SK-N-SH treated with all-trans-retinoic acid at 6 μM for 48 hours (cell line): Measurements from ENCODE around the gene IQCM.

Experiments used
- ATAC-seq: fragments of 200-7000 bp; cut with Tn5 transposase; 3 replicates; pipeline ENCODE4 v1.9.1; 2020; ENCODE audit warnings: mild to moderate bottlenecking, moderate library complexity
- ARNTL ChIP-seq: fragments of 450-650 bp; formaldehyde crosslinking; IDR thresholded peaks from 2 replicates; pipeline ENCODE4 v1.5.0; 2020; ENCODE audit warnings: low read depth, mild to moderate bottlenecking, moderate library complexity, borderline replicate concordance
- BACH2 ChIP-seq: fragments of 250-450 bp; sonication (Bioruptor Pico); IDR thresholded peaks from 2 replicates; pipeline ENCODE4 v1.9.0; 2021; ENCODE audit warnings: mild to moderate bottlenecking, borderline replicate concordance
- CSDC2 ChIP-seq: fragments of 250-450 bp; sonication (Bioruptor Pico); IDR thresholded peaks from 2 replicates; pipeline ENCODE4 v1.5.0; 2020; ENCODE audit warnings: mild to moderate bottlenecking, moderate library complexity
- ESRRG ChIP-seq: fragments of 250-450 bp; sonication (Bioruptor Pico); IDR thresholded peaks from 2 replicates; pipeline ENCODE4 v1.6.1; 2021; ENCODE audit warnings: mild to moderate bottlenecking
- ISL1 ChIP-seq: fragments of 250-450 bp; sonication (Bioruptor Pico); IDR thresholded peaks from 2 replicates; pipeline ENCODE4 v2.1.2; 2022; ENCODE audit warnings: mild to moderate bottlenecking, moderate library complexity
- OSR1 ChIP-seq: fragments of 250-450 bp; sonication (Bioruptor Pico); IDR thresholded peaks from 2 replicates; pipeline ENCODE4 v1.8.0; 2022; ENCODE audit warnings: moderate library complexity, mild to moderate bottlenecking, inconsistent platforms
- PPARA ChIP-seq: fragments of 250-450 bp; sonication (Bioruptor Pico); IDR thresholded peaks from 2 replicates; pipeline ENCODE4 v1.5.0; 2020; ENCODE audit warnings: mild to moderate bottlenecking, borderline replicate concordance
- RARB ChIP-seq: fragments of 250-450 bp; sonication (Bioruptor Pico); IDR thresholded peaks from 2 replicates; pipeline ENCODE4 v1.8.0; 2021; ENCODE audit warnings: mild to moderate bottlenecking, moderate library complexity
- SNAI2 ChIP-seq: fragments of 250-450 bp; sonication (Bioruptor Pico); IDR thresholded peaks from 2 replicates; pipeline ENCODE4 v1.5.0; 2020; ENCODE audit warnings: mild to moderate bottlenecking, moderate library complexity
- TOX ChIP-seq: fragments of 250-450 bp; sonication (Bioruptor Pico); IDR thresholded peaks from 2 replicates; pipeline ENCODE4 v1.8.0; 2021; ENCODE audit warnings: mild to moderate bottlenecking, moderate library complexity, borderline replicate concordance
- ZC3H10 ChIP-seq: fragments of 250-450 bp; sonication (Bioruptor Pico); IDR thresholded peaks from 2 replicates; pipeline ENCODE4 v1.5.1; 2021; ENCODE audit warnings: mild to moderate bottlenecking, moderate library complexity
- ZFP30 ChIP-seq: fragments of 450-650 bp; formaldehyde crosslinking; IDR thresholded peaks from 2 replicates; pipeline ENCODE4 v1.5.0; 2022; ENCODE audit warnings: mild to moderate bottlenecking, moderate library complexity
- ZNF565 ChIP-seq: fragments of 450-650 bp; formaldehyde crosslinking; conservative IDR thresholded peaks from 2 replicates; pipeline ENCODE4 v1.5.0; 2020; ENCODE audit warnings: low read depth, mild to moderate bottlenecking, moderate library complexity
- ZNF70 ChIP-seq: fragments of 450-650 bp; formaldehyde crosslinking; IDR thresholded peaks from 2 replicates; pipeline ENCODE4 v1.5.0; 2020; ENCODE audit warnings: mild to moderate bottlenecking, moderate library complexity
- ZNF8 ChIP-seq: fragments of 450-650 bp; formaldehyde crosslinking; IDR thresholded peaks from 2 replicates; pipeline ENCODE4 v1.5.0; 2020; ENCODE audit warnings: mild to moderate bottlenecking, moderate library complexity
- TF ChIP-seq, protein P1 (sequence below): fragments of 250-450 bp; sonication (Bioruptor Pico); IDR thresholded peaks from 2 replicates; pipeline ENCODE4 v1.5.1; 2021; ENCODE audit warnings: mild to moderate bottlenecking, moderate library complexity
- TF ChIP-seq, protein P2 (sequence below): fragments of 250-450 bp; sonication (Bioruptor Pico); IDR thresholded peaks from 2 replicates; pipeline ENCODE4 v1.5.1; 2020; ENCODE audit warnings: low read depth, mild to moderate bottlenecking, moderate library complexity
- TF ChIP-seq, protein P3 (sequence below): fragments of 250-450 bp; sonication (Bioruptor Pico); IDR thresholded peaks from 2 replicates; pipeline ENCODE4 v1.5.0; 2020; ENCODE audit warnings: mild to moderate bottlenecking, moderate library complexity
- TF ChIP-seq, protein P4 (sequence below): fragments of 250-450 bp; sonication (Bioruptor Pico); IDR thresholded peaks from 2 replicates; pipeline ENCODE4 v1.8.0; 2020; ENCODE audit warnings: mild to moderate bottlenecking, moderate library complexity, borderline replicate concordance

Gene IQCM

DNA sequence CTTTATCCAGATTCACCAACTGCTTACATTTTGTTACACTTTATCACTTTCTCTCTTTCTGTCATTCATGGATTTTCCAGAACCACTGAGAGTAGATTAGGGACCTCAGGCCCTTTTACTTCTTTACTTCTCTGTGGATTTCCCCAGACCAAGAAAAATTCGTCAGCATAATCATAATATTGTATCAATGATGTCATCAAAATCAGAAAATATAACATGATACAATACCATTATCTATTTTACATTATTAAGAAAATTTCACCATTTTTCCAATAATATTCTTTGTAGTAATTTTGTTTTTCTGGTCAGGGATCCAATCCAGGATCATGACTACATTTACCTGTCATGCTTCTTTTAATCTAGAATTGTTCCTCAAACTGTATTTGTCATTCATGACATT, 494.2 kb downstream of the IQCM start:
- TF ChIP-seq ZNF70 (CRISPR knock-in tag) (no peak), RARB (no peak)
- TF ChIP-seq, all 23 proteins: peak for 0
- ATAC-seq: no peak

DNA sequence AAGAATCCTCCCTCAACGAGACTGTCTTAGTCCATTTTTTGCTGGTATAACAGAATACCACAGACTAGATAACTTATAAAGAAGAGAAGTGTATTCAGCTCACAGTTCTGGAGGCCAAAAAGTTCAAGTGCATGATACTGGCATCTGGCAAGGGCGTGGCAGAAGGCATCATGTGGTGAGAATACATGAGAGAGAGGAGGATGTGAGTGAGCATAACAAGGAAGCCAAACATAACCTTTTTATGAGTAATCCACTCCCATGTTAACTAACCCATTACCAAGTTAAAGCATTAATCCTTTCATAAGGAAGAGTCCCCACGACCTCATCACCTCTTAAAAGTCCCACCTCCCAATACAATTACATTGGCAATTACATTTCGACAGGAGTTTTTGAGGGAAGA, 504.6 kb downstream of the IQCM start:
- no peak for ATAC-seq
- TF ChIP-seq SNAI2 (CRISPR knock-in tag) (no peak), ZNF565 (CRISPR knock-in tag) (no peak), ARNTL (no peak), TOX (CRISPR knock-in tag) (no peak), ZC3H10 (no peak), ZFP30 (CRISPR knock-in tag) (no peak)
- TF ChIP-seq, protein P1, sequence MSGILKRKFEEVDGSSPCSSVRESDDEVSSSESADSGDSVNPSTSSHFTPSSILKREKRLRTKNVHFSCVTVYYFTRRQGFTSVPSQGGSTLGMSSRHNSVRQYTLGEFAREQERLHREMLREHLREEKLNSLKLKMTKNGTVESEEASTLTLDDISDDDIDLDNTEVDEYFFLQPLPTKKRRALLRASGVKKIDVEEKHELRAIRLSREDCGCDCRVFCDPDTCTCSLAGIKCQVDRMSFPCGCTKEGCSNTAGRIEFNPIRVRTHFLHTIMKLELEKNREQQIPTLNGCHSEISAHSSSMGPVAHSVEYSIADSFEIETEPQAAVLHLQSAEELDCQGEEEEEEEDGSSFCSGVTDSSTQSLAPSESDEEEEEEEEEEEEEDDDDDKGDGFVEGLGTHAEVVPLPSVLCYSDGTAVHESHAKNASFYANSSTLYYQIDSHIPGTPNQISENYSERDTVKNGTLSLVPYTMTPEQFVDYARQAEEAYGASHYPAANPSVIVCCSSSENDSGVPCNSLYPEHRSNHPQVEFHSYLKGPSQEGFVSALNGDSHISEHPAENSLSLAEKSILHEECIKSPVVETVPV (CRISPR knock-in tag): no peak
- TF ChIP-seq, protein P2, sequence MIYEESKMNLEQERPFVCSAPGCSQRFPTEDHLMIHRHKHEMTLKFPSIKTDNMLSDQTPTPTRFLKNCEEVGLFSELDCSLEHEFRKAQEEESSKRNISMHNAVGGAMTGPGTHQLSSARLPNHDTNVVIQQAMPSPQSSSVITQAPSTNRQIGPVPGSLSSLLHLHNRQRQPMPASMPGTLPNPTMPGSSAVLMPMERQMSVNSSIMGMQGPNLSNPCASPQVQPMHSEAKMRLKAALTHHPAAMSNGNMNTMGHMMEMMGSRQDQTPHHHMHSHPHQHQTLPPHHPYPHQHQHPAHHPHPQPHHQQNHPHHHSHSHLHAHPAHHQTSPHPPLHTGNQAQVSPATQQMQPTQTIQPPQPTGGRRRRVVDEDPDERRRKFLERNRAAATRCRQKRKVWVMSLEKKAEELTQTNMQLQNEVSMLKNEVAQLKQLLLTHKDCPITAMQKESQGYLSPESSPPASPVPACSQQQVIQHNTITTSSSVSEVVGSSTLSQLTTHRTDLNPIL: no peak

DNA sequence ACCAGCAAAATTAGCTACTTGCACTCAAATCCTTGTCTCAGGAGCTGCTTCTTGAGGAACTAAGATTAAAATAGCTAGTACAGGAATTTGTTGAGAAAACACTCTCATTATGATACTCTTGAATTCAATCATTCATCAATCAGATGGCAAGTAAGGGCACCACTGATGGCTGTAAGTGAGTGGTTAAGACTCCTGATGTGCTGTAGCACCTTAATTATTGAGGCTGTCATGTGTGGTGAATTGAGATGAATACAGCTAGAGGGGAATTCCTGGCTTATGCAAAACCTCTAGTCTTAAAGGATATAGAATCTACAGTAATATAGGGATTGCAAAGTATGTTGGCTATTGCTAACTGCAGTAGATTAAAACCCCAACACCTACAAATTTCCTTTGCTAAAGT, 509.1 kb downstream of the IQCM start:
- TF ChIP-seq OSR1 (CRISPR knock-in tag) (no peak), ZFP30 (CRISPR knock-in tag) (no peak), CSDC2 (CRISPR knock-in tag) (no peak), ZNF70 (CRISPR knock-in tag) (no peak), TOX (CRISPR knock-in tag) (no peak), ARNTL (no peak), ZNF8 (no peak), PPARA (CRISPR knock-in tag) (no peak), ISL1 (CRISPR knock-in tag) (no peak), BACH2 (CRISPR knock-in tag) (no peak), ESRRG (no peak), SNAI2 (CRISPR knock-in tag) (no peak), ZNF565 (CRISPR knock-in tag) (no peak), ZC3H10 (no peak)
- TF ChIP-seq, protein P3, sequence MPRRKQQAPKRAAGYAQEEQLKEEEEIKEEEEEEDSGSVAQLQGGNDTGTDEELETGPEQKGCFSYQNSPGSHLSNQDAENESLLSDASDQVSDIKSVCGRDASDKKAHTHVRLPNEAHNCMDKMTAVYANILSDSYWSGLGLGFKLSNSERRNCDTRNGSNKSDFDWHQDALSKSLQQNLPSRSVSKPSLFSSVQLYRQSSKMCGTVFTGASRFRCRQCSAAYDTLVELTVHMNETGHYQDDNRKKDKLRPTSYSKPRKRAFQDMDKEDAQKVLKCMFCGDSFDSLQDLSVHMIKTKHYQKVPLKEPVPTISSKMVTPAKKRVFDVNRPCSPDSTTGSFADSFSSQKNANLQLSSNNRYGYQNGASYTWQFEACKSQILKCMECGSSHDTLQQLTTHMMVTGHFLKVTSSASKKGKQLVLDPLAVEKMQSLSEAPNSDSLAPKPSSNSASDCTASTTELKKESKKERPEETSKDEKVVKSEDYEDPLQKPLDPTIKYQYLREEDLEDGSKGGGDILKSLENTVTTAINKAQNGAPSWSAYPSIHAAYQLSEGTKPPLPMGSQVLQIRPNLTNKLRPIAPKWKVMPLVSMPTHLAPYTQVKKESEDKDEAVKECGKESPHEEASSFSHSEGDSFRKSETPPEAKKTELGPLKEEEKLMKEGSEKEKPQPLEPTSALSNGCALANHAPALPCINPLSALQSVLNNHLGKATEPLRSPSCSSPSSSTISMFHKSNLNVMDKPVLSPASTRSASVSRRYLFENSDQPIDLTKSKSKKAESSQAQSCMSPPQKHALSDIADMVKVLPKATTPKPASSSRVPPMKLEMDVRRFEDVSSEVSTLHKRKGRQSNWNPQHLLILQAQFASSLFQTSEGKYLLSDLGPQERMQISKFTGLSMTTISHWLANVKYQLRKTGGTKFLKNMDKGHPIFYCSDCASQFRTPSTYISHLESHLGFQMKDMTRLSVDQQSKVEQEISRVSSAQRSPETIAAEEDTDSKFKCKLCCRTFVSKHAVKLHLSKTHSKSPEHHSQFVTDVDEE (CRISPR knock-in tag): no peak
- TF ChIP-seq, protein P2: no peak
- TF ChIP-seq, protein P4, sequence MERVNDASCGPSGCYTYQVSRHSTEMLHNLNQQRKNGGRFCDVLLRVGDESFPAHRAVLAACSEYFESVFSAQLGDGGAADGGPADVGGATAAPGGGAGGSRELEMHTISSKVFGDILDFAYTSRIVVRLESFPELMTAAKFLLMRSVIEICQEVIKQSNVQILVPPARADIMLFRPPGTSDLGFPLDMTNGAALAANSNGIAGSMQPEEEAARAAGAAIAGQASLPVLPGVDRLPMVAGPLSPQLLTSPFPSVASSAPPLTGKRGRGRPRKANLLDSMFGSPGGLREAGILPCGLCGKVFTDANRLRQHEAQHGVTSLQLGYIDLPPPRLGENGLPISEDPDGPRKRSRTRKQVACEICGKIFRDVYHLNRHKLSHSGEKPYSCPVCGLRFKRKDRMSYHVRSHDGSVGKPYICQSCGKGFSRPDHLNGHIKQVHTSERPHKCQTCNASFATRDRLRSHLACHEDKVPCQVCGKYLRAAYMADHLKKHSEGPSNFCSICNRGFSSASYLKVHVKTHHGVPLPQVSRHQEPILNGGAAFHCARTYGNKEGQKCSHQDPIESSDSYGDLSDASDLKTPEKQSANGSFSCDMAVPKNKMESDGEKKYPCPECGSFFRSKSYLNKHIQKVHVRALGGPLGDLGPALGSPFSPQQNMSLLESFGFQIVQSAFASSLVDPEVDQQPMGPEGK: no peak
- ATAC-seq: no peak
